DMS79 (cell line): Measurements from ENCODE around the gene MORN2.

Source experiments
- DNase-seq: peaks from one replicate; lab custom pipeline; 2025; lab: John Stamatoyannopoulos, UW

Gene MORN2

DNA sequence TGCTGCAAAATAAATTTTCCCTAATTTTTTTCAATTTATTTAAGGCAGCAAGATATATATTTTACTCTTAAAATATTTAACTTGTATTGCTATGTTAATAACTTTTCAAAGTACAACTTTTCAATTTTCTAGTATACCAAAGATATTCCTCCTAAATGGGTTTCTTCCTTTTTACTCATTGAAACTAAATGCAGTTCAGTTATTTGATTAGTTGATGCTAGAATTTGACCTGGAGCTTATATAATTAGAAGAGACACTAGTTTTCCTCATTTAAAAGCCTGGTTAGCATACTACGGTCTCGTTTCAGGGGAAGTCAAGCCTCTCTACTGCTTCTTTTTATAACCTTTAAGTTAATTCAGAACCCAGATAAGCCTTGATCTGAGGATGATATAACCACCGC lies 13.8 kb downstream of the MORN2 start, which contains the start of gene ARHGEF33:
ARHGEF33 (plus strand) TSS at position 301 of the 400 bp plus-strand sequence. CDS start 29,573 bp downstream, outside the sequence.
- DNase-seq, result no peak

DNA sequence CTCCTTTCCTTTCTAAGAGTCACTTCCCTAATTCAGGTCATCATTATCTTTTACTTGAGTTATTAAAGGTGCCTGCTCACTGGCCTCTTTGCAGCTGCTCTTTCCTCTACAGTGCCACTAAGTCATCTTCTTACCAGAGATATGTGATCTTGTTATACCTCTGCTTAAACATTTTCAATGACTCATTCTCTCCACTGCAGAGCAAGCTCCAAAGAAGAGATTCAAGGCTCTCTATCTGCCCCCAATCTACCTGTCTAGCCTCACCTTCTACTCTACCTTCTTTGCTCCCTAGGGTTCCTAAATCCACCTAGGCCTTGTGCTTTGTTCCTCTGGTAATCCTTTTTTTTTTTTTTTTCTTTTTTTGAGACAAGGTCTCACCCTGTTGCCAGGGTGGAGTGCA lies 17.0 kb downstream of the MORN2 start:
- no peak for DNase-seq

DNA sequence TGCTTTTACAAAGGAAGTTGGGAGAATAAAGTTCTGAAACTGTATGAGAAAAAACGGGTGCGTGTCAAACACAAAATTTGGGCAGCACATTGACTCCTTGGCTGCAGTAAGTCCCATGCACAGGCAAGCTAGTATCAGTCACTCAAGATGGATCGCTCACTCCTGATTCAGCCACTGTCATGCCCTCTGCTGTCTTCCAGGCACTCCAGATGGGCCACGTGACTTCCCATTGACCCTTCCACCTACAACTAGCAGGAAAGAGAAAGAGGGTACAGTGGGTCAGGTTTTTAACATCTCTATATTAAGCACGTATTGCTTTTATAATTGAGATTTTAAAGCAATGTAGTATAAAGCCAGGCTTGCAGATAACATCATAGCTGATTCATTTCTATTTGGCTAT lies 22.5 kb downstream of the MORN2 start:
- DNase-seq, result no peak

DNA sequence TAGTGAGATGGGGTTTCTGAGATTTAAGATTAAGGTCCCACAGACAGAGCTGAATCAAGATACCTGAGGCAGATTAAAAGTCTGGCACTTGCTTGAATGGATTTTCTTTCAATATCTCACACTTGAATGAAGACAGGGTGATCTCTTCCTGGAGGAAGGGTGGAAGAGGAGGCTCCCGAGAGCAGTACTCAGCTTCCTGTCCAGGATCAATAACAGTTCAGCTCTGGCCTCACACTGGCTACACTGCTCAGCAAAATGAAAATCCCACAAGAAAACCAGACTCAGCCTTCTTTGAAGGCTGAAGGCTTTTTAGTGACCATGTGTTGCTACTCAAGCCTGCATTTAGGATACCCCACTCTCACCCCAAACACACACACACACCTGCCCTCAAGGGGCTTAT lies 24.9 kb downstream of the MORN2 start:
- no peak for DNase-seq

DNA sequence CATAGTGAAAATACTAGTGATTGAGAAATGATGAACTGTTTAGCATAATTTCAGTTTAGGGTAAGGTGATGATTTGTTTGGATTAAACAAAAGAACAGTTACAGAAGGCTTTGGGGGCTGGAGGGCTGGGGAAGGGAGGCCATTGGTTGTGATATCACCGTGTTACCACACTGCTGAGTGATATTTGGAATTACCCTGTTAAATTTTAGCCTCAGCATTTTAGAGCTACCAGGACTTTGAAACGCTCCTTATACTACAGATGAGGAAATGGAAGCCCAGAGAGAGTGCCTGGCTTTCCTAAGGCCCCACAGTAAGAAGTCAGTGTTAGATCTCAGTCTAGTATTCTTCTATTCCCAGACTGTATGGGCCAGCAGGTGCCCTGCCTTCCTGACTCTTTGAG lies 29.5 kb downstream of the MORN2 start:
- no peak for DNase-seq

DNA sequence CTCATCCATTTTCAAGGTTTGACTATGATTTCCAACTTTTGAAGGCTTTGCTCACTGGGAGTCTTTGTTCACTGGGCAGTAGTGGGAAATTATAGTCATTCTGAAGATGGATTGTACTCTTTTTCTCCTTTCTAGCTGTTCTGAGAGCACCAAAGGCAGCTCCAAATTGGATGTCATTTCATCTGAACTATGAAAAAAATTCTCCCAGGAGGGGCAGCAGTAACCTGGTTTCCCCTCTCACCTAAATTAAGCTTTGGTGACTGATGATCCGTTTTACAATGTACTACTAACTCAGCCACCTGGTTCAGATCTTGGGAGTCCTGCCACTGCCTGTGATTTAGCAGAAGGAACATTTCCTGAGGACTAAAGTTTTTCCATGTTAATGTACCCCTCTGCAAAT lies 31.5 kb downstream of the MORN2 start:
- DNase-seq, result no peak

DNA sequence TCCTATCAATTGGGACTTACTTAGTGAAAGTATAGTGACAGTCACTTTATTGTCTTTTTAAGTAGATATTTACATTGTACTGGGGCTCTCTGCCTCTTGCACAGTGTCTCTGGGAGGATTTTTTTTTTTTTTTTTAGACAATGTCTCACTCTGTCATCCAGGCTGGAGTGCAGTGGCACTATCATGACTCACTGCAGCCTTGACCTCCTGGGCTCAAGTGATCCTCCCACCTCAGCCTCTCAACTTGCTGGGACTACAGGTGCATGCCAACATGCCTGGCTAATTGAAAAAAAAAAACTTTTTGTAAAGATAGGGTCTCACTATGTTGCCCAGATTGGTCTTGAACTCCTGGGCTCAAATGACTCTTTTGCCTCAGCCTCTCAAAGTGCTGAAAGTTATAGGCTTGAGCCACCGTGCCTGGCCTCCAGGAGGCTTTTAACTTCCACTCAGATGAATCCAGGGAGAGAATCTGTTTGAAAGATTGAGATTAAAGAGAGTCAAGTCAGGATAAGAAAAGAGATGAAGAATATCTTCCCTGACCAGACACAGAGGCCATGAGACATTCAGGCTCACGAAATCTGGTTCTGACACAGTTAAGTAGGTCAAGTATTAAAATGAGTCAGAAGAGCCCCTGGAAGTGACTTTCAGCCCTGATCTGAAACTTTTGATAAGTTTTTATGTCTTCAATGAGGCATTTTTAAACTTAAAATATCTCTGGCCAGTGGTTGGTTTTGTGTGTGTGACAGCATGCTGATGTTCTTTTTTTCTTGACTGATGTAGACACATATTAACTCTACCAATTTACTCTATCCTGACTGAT lies 32.2 kb downstream of the MORN2 start:
- no peak for DNase-seq

DNA sequence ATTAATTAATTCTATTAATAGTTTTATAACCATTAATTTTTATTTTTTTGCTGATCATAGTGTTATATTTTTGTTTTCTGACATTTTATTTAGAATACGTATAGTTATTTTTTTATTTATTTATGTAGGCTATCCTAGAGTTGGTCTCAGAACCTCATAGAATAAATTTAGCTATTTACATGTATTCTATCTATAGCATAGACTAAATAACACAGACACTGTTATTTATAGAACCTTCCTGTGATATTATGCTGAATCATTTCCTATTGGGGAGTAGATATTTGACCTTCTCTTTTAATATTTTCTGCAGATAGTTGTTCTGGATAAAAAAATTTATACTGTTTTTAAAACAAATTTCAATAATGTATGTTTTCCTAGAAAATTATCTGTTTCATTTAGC lies 34.1 kb downstream of the MORN2 start:
- no peak for DNase-seq

DNA sequence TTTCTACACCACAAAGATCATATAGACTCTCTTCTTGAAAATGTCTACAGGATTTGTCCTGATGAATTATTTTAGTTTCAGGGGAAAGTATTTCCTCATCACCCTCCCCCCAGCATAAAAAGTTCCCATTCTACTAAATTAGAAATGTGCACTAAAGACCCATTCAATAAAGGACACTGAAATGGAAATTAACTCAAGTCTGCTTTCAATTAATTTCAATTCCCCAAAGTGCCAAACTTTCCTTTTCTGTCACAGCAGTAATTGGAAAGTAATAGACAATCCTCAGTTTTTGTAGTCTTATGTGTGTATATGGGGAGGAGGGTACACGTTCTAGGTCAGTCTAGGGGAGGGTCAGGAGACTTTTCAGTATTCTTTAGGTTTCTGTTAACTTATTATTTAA lies 35.4 kb downstream of the MORN2 start:
- no peak for DNase-seq

DNA sequence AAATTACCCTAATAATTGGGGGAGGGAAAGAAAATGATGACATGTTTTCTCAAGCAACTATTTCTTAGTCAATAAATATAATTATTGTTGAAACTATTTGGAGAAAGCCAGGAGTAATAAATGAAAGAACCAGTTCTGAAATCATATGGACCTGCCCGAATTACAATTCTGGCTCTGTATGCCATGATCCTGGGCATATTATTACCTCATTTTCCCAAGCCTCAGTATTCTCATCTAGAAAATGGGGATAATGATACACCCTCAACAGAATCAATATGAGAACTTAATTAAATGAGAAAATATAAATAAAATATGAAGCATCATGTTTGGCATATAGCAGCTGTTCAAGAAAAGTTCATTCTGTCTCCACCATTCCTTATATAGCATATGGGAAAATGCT lies 36.8 kb downstream of the MORN2 start:
- no peak for DNase-seq

DNA sequence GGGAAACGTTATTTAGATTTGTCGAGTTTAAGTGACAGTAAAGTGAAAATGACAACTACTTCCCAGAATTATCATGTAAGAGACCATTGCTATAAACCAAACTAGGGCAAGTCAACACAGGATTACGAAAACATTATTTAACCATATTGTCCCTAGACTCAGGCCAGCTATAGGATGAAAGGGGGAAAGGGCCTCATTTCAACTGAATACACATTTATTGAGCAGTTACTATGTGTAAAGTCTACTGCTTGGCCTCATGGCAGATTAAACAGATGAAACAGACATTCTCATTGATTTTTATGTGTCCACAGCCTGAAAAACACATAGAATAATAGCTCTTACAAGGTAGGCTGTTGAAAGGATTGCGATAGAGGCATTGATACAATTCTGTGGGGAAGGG lies 46.6 kb downstream of the MORN2 start:
- DNase-seq, result no peak

DNA sequence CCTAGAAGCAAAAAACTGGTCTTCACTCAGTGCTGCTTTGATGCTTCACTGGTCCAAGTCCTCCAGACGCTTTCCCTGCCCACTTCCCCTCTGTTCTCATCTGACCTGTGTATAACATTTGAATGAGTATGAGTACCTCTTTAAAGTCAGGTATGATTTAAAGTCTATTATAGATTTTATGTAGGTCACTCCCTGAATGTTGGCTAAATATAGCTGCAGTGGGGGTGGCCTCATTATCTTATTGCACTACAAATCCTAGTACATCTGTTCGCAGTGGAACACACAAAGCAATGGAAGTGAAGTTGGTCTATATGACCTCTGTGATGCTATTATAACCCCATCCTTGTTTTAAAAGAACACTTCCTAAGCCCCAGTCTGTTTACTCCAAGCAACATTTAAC lies 47.1 kb downstream of the MORN2 start:
- no peak for DNase-seq

DNA sequence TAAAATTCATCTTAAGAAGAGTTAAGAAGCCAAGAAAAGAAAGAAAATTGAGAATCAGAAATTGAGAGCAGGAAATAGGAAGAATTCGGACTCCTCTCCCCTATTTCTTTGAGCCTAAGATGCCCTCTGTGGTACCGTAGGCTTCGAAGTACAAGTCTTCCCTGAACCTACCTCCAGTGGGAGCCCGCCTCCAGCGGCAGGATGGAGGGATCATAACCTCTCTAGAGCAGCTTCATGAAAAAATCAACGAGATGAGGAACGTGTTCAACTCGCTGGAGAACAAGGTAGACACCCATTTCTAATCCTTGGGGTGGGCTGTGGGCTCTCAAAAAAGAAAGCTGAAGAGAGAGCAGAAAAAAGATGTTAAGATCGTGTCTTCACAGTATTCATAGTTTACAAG lies 50.2 kb downstream of the MORN2 start:
- DNase-seq, result no peak

DNA sequence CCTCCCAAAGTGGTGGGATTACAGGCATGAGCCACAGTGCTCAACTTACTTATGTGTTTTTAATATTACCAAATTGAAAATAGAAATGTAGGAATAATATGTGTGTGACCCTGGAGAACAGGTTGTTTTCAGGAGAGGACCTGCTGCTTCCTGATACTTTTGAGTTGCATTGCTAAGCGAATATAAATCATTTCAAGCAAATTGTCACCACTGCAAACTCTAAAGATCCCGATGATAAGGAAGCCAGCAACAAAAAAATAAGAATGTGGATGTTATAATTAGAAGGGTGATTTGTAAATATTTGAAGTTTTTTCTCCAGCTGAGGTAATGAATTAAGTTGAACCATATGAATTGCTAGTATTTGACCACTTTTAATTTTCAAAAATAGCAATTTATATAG lies 54.8 kb downstream of the MORN2 start:
- DNase-seq, result no peak
